ENCODE measurements around the gene MS4A13.
"Not testable (repeated sequence)": the region's sequence is repeated elsewhere in the genome, so short reads cannot be mapped to it uniquely, and the experiment has no call there.

The MS4A13 gene

DNA sequence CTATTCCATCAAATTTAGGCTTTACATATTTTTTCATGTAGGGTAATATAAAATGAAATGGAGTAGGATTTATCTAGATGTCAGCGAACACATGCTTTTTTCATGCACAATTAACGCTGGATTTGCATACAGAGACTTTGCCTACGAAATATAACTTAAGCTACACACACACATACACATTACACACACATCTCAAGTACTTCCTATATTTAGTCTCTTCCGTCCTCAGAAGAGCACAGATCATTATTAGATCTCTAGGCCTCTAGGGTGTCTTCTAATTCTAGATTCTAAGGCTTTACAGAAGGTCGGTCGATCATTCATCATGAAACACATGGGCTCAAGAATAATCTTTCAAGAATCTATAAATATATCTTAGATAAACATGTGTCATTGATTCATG lies 3.8 kb upstream of the MS4A13 start:
- FAIRE-seq (no peak), DNase-seq (ENCODE audit: insufficient read length, low spot score) (no peak)

GRCh38 chr11:60512651-60513225 lies 2.5 kb upstream of the MS4A13 start:
- DNase-seq (ENCODE audit: insufficient read length, low spot score), result no peak
- no peak for FAIRE-seq
- TF ChIP-seq POLR2A (IDR thresholded peaks at IDR 0.05; ENCODE audit: low read depth, low read length), result no peak

More for the DNA sequence above, 3.8 kb upstream of the MS4A13 start:
- TF ChIP-seq POLR2A (IDR thresholded peaks at IDR 0.05; ENCODE audit: low read depth, low read length), result no peak

DNA sequence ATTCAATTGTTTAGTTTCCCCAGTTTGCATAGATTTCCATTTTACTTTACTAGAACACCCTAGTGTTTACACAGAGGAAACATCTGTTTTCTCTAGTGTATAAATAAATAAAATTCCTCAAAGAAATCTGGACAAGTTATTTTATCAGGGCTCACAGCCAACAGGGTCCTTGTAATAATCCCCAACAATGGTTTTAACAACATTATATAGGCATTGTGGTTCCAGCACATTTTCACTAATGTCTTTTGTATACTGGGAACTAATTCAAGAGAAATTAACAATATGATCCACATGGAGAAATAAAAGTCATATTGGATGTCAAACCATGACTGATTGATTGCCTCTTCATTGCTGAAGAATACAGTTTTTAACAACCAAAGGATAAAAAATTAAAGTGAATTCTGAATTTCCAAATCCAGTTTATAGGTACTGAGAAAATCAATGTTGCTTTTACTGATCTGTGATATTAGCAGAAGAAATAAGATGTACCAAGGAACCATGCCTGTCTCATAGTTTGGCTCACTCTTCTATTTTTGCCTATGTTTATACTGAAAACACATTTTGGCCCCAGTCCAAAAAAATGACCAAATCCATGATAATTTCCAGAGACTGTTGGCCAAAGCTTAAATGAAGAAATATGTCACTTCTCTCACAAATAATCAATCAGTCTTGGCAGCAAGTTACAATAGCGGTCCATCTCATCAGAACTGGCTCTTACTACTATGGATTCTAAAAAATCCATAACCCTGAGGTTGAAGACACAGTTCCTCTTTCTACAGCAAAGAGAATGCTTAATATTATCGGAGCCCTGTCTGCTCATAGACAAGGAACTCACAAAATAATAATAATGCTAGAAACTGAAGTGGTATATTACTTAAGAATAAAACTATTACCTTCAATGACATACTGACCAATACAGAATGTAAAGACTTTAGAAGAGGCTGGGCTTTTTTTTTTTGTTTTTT lies 1.4 kb upstream of the MS4A13 start:
- DNase-seq (ENCODE audit: insufficient read length, low spot score), result no peak
- no peak for FAIRE-seq
- TF ChIP-seq POLR2A (IDR thresholded peaks at IDR 0.05; ENCODE audit: low read depth, low read length), result no peak

- DNase-seq (ENCODE audit: insufficient read length, low spot score), result no peak
- no peak for FAIRE-seq
- TF ChIP-seq POLR2A (IDR thresholded peaks at IDR 0.05; ENCODE audit: low read depth, low read length), result no peak
These were observed 13.3 kb downstream of the MS4A13 start for GRCh38 chr11:60528465-60528864.

DNA sequence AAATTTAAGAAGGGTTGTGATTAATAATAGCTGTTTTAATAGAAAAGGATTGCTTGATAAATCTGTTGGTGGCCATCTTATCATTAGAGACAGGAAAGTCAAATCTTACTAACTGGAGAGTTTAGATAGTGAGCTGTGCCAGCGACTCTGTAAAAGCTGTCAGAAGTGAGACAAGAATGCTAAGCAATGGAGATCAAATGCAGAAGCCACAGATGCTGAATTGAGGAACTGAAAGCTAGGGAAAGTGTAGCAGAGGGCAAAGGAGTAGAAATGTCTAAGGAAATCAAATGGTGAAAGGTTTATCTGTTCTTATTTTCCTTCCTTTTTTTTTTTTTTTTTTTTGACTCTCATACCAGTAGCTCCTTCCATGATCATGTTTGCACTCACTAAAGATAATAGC lies 13.7 kb downstream of the MS4A13 start:
- DNase-seq (ENCODE audit: insufficient read length, low spot score) (no peak), FAIRE-seq (no peak)
- TF ChIP-seq POLR2A (IDR thresholded peaks at IDR 0.05; ENCODE audit: low read depth, low read length), result no peak

DNA sequence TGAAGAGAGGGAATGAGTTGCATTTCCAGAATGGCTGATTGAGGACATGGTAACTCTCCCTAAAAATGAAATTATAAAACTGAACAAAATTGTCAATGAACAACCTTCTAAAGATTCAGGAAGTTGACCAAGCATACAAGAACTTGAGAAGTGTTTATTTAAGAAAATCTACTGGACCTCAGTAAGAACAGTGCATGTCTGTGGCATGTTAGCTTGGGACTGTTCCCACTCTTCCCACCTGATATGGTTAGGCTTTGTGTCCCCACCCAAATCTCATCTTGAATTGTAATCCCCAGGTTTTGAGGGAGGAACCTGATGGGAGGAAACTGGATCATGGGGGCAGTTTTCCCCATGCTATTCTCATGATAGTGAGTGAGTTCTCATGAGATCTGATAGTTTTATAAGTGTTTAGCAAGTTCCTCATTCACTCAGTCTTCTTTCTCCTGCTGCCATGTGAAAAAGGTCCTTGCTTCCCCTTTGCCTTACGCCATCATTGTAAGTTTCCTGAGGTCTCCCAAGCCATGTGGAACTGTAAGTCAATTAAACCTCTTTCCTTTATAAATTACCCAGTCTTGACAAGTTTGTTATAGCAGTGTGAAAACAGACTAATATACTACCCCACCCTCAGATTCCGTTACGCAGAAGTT lies 15.4 kb downstream of the MS4A13 start:
- no peak for TF ChIP-seq POLR2A (IDR thresholded peaks at IDR 0.05; ENCODE audit: low read depth, low read length)
- FAIRE-seq (no peak), DNase-seq (ENCODE audit: insufficient read length, low spot score) (no peak)

GRCh38 chr11:60532383-60532782 lies 17.2 kb downstream of the MS4A13 start:
- not testable (repeated sequence) for FAIRE-seq; DNase-seq (ENCODE audit: insufficient read length, low spot score)

DNA sequence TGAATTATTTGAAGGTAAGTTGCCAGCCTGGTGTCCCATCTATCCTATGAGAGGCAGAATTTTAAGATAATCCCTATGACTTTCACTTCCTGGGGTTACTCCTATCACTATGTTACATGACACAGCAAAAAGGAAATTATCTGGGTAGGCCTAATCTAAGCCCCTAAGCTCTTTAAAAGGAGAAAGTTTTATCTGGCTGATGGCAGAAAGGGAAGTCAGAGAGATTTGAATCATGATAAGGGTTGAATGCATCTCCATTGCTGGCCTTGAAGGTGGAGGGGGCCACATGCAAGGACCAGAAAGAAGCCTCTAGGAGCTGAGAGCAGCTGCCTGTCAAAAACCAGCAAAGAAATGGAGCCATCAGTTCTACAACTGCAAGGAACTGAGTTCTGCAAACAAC lies 23.4 kb downstream of the MS4A13 start:
- not testable (repeated sequence) for FAIRE-seq

DNA sequence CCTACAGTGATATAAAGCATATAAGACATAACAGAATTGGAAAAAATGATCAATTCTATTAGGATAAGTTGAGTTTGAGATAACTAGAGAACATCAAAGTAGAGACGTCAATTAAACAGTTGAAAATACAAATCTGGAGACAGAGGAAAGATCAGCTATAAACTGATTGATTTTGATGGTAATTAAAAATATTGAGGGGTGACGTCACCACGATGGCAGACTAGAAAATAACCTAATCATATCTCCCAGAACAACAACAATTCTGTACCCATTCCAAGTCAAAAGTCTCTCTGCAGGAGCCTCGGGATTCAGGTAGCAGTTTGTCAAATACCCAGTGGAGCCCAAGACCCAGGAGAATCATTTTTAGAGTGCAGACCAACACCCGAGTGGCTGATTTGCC lies 28.9 kb downstream of the MS4A13 start:
- TF ChIP-seq POLR2A (IDR thresholded peaks at IDR 0.05; ENCODE audit: low read depth, low read length), result no peak
- DNase-seq (ENCODE audit: insufficient read length, low spot score) (no peak), FAIRE-seq (no peak)

More for the DNA sequence above, 23.4 kb downstream of the MS4A13 start:
- DNase-seq (ENCODE audit: insufficient read length, low spot score), result not testable (repeated sequence)

GRCh38 chr11:60561254-60561653 lies 46.1 kb downstream of the MS4A13 start:
- DNase-seq (ENCODE audit: insufficient read length, low spot score), result no peak
- no peak for TF ChIP-seq POLR2A (IDR thresholded peaks at IDR 0.05; ENCODE audit: low read depth, low read length)
- no peak for FAIRE-seq

GRCh38 chr11:60563553-60564235 lies 48.5 kb downstream of the MS4A13 start:
- DNase-seq (ENCODE audit: insufficient read length, low spot score) (no peak), FAIRE-seq (no peak)
- no peak for TF ChIP-seq POLR2A (IDR thresholded peaks at IDR 0.05; ENCODE audit: low read depth, low read length)

DNA sequence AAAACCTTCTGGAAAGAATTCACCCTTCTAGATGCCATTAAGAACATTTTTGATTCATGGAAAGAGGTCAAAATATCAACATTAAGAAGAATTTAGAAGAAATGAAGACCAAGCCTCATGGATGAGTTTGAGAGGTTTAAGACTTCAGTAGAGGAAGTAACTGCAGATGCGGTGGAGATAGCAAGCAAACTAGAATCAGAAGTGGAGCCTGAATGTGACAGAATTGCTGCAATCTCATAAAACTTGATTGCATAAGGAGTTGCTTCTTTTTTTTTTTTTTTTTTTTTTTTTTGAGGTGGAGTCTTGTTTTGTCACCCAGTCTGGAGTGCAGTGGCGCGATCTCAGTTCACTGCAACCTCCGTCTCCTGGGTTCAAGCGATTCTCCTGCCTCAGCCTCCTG lies 51.6 kb downstream of the MS4A13 start:
- no peak for DNase-seq (ENCODE audit: insufficient read length, low spot score)
- no peak for FAIRE-seq
- no peak for TF ChIP-seq POLR2A (IDR thresholded peaks at IDR 0.05; ENCODE audit: low read depth, low read length)

- TF ChIP-seq POLR2A (IDR thresholded peaks at IDR 0.05; ENCODE audit: low read depth, low read length), result no peak
- no peak for DNase-seq (ENCODE audit: insufficient read length, low spot score)
- no peak for FAIRE-seq
These were observed 55.8 kb downstream of the MS4A13 start for GRCh38 chr11:60570970-60571369.

DNA sequence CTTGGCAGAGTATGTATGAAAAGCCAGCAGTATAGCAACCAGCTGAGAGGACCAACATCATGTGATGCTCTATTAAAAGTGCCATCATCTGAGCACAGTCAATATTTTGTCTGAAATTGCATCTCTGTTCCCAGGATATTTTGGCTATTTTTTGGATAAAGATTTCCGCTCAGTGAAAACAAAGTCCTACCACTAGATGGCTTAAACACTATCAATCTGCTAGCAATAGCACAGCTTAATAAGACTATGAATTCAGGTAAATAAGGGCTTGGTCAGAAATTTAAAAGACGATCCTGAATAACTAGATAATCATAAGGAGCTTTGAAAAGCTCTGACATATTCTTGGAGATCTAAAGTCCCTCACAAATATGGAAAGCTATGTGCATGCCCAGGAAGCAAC lies 74.4 kb downstream of the MS4A13 start:
- DNase-seq (ENCODE audit: insufficient read length, low spot score) (no peak), FAIRE-seq (no peak)
- no peak for TF ChIP-seq POLR2A (IDR thresholded peaks at IDR 0.05; ENCODE audit: low read depth, low read length)

Data from H54 (cell line).